ENCODE results near the gene TBCD. TPM values are rescaled to one million over a fixed set of nuclear protein-coding genes. Genes with fewer than 3 reads are reported as not detected.

TBCD gene
- total RNA-seq, 1 donor from 2014 or later = 118 TPM

DNA sequence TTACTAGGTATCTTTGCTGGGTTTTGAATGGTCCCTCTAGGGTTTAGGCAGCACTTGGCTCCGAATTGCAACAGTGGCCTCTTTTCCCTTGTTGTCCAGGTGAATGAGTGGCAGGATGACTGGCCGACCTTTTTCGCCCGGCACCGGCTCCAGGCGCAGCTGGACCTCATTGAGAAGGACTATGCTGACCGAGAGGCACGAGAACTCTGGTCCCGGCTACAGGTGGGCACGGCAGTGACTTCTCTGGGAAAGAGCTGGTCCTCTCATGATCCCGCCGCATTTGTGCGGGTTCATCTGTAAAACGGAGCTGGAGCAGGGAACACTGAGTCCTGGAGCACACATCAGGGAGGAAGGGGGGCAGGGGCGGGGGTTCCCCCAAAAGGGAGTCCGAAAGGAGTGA, 3.1 kb upstream of the TBCD start:
- no peak for DNase-seq
- Mint-ChIP-seq H3K4me1 (ENCODE audit: low read depth, unreplicated experiment) (peaks cover 3% of the 10 kb centered on the region), H3K27ac (ENCODE audit: unreplicated experiment) (no peak overlapping the region), H3K9me3 (ENCODE audit: unreplicated experiment) (peaks cover 15% of the 10 kb centered on the region), H3K36me3 (ENCODE audit: unreplicated experiment) (peaks cover 9% of the 10 kb centered on the region), H3K27me3 (ENCODE audit: unreplicated experiment) (peaks cover 12% of the 10 kb centered on the region), H3K4me3 (ENCODE audit: unreplicated experiment) (no peak overlapping the region)
- TF ChIP-seq, protein P1, sequence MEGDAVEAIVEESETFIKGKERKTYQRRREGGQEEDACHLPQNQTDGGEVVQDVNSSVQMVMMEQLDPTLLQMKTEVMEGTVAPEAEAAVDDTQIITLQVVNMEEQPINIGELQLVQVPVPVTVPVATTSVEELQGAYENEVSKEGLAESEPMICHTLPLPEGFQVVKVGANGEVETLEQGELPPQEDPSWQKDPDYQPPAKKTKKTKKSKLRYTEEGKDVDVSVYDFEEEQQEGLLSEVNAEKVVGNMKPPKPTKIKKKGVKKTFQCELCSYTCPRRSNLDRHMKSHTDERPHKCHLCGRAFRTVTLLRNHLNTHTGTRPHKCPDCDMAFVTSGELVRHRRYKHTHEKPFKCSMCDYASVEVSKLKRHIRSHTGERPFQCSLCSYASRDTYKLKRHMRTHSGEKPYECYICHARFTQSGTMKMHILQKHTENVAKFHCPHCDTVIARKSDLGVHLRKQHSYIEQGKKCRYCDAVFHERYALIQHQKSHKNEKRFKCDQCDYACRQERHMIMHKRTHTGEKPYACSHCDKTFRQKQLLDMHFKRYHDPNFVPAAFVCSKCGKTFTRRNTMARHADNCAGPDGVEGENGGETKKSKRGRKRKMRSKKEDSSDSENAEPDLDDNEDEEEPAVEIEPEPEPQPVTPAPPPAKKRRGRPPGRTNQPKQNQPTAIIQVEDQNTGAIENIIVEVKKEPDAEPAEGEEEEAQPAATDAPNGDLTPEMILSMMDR (IDR thresholded peaks at IDR 0.05; ENCODE audit: partially characterized antibody, unreplicated experiment) = no peak

DNA sequence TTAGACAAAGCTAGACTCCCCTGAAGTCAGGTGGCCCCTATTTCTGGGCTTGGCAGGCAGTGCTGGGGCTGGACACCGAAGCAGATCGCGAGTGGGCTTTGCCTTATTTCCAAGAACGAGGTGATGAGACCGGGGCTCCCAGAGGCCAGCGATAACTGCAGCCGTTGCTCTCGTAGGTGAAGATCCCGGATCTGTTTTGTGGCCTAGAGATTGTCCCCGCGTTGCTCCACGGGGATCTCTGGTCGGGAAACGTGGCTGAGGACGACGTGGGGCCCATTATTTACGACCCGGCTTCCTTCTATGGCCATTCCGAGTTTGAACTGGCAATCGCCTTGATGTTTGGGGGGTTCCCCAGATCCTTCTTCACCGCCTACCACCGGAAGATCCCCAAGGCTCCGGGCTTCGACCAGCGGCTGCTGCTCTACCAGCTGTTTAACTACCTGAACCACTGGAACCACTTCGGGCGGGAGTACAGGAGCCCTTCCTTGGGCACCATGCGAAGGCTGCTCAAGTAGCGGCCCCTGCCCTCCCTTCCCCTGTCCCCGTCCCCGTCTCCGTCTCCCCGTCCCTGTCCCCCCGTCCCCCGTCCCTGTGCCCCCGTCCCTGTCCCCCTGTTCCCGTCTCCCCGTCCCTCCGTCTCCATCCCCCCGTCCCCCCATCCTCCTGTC, 1.5 kb upstream of the TBCD start:
- Mint-ChIP-seq H3K27ac (ENCODE audit: unreplicated experiment) (no peak overlapping the region), H3K4me1 (ENCODE audit: low read depth, unreplicated experiment) (peaks cover 15% of the 10 kb centered on the region), H3K36me3 (ENCODE audit: unreplicated experiment) (peaks cover 6% of the 10 kb centered on the region), H3K27me3 (ENCODE audit: unreplicated experiment) (peaks cover 18% of the 10 kb centered on the region), H3K9me3 (ENCODE audit: unreplicated experiment) (peaks cover 13% of the 10 kb centered on the region), H3K4me3 (ENCODE audit: unreplicated experiment) (peak overlapping the region; percentile 71)
- TF ChIP-seq, protein P1 (IDR thresholded peaks at IDR 0.05; ENCODE audit: partially characterized antibody, unreplicated experiment) = no peak
- peak; percentile 33 for DNase-seq

DNA sequence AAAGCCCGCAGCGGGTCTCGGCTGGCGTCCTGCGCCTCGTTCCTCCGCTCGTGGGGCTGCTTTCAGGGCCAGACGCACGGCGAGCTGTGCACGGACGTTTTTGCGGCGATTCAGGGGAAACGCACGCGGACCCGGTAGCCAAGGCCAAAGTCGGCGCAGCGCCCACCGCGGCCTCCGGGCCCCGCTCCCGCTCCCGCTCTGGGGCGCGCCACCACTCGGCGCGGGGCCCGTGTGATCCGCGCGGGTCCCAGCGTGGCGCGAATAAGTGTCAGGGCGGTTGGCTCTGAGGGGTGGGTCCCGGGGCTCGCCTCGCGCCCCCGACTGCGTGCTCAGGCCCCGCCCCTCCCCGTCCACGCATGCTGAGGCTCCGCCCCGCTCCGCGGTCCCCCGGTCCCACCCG, 694 bp upstream of the TBCD start:
- H3K4me3 Mint-ChIP-seq (ENCODE audit: unreplicated experiment) = no peak overlapping the region
- peaks cover 20% of the 10 kb centered on the region for H3K4me1 Mint-ChIP-seq (ENCODE audit: low read depth, unreplicated experiment)
- TF ChIP-seq, protein P1 (IDR thresholded peaks at IDR 0.05; ENCODE audit: partially characterized antibody, unreplicated experiment) = no peak
- no peak for DNase-seq
- H3K27ac Mint-ChIP-seq (ENCODE audit: unreplicated experiment) = no peak overlapping the region
- H3K9me3 Mint-ChIP-seq (ENCODE audit: unreplicated experiment) = peaks cover 15% of the 10 kb centered on the region
- H3K36me3 Mint-ChIP-seq (ENCODE audit: unreplicated experiment) = peaks cover 1% of the 10 kb centered on the region
- H3K27me3 Mint-ChIP-seq (ENCODE audit: unreplicated experiment) = peaks cover 18% of the 10 kb centered on the region

DNA sequence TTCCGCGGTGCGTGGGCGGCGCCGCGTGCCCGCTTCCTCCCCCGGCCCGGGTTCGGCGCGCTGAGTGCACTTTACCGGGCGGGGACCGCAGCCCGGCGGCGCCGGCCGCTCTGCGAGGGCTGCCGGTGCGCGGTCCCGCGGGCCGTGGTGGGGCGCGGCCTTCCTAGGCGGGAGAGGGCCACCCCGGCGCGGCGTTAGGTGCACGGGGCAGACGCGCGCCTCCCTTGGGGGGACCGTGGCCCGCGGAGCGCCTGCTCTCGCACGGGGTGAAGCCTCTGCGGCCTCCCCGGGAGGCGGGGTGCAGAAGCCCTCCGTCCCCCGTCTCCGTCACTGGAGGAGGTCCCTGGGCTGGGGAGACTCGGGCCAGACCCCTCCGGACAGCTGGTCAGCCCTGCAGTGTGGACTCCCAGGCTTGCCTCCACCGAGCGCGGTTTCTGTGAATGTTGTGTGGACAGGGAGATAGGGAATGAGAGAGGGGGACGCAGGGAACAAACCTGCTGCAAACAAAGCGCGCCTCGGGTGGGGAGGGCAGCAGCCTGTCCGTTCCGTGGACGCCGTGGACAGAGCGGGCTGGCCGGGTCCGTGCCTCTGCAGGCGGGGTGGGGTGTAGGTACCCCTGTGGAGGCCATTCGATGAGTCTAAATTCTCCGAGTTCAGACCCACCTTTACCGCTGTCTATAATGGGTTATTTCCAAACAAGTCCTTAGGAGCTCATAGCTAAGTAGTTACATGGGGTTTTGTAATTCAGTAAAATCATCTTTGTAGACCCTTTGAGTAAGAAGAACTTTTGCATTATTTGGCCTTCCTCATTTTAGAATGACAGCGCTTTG, 721 bp downstream of the TBCD start:
- Mint-ChIP-seq H3K4me3 (ENCODE audit: unreplicated experiment) (peak overlapping the region; percentile 96), H3K27me3 (ENCODE audit: unreplicated experiment) (peaks cover 18% of the 10 kb centered on the region), H3K4me1 (ENCODE audit: low read depth, unreplicated experiment) (peaks cover 20% of the 10 kb centered on the region), H3K27ac (ENCODE audit: unreplicated experiment) (peak overlapping the region; percentile 28), H3K36me3 (ENCODE audit: unreplicated experiment) (no peaks in the 10 kb centered on the region), H3K9me3 (ENCODE audit: unreplicated experiment) (peaks cover 13% of the 10 kb centered on the region)
- DNase-seq = peak; percentile 49
- TF ChIP-seq, protein P1 (IDR thresholded peaks at IDR 0.05; ENCODE audit: partially characterized antibody, unreplicated experiment) = no peak

DNA sequence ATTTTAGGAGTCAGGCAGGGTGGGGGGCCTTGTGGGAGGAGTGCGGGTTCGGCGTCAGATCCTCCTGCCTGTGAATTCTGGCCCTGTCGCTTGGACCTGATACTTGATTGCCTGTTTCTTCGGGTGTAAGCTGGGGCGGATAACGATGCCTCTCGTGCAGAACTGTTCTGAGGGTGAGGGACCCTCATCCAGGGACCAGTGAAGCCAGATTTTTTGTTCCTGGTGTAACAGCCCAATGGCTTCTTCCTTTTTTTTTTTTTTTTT, 1.3 kb downstream of the TBCD start:
- peaks cover 20% of the 10 kb centered on the region for H3K4me1 Mint-ChIP-seq (ENCODE audit: low read depth, unreplicated experiment)
- peaks cover 18% of the 10 kb centered on the region for H3K27me3 Mint-ChIP-seq (ENCODE audit: unreplicated experiment)
- no peak for DNase-seq
- H3K4me3 Mint-ChIP-seq (ENCODE audit: unreplicated experiment) = peak overlapping the region; percentile 96
- peak overlapping the region; percentile 28 for H3K27ac Mint-ChIP-seq (ENCODE audit: unreplicated experiment)
- H3K36me3 Mint-ChIP-seq (ENCODE audit: unreplicated experiment) = no peaks in the 10 kb centered on the region
- TF ChIP-seq, protein P1 (IDR thresholded peaks at IDR 0.05; ENCODE audit: partially characterized antibody, unreplicated experiment) = no peak
- peaks cover 13% of the 10 kb centered on the region for H3K9me3 Mint-ChIP-seq (ENCODE audit: unreplicated experiment)

Data from glutamatergic neuron (in vitro differentiated cells).